ENCODE results near the gene HMG20A. TPM values are rescaled to one million over a fixed set of nuclear protein-coding genes. Genes with fewer than 3 reads are reported as not detected.

The HMG20A gene
- total RNA-seq, 6 experiments from 2014 or later: 26.6 to 30.5 (median 28.3) TPM

GRCh38 chr15:77437264-77437663 lies 16.6 kb downstream of the HMG20A start:
- TF ChIP-seq CTCF (IDR thresholded peaks at IDR 0.05): no peak
- no peak overlapping the region for H3K4me3 Mint-ChIP-seq
- peaks cover 5% of the 10 kb centered on the region; the same call in 1 of the 2 replicates for H3K36me3 Mint-ChIP-seq (ENCODE audit: low read depth)
- no peak overlapping the region for H3K27ac Mint-ChIP-seq
- no peak for DNase-seq
- peaks cover 20% of the 10 kb centered on the region for H3K4me1 Mint-ChIP-seq (ENCODE audit: low read depth)
- H3K9me3 Mint-ChIP-seq: no peaks in the 10 kb centered on the region
- no peaks in the 10 kb centered on the region for H3K27me3 Mint-ChIP-seq (ENCODE audit: insufficient read depth)

- Mint-ChIP-seq H3K36me3 (ENCODE audit: low read depth) (peaks cover 5% of the 10 kb centered on the region; the same call in 1 of the 2 replicates), H3K9me3 (no peaks in the 10 kb centered on the region), H3K4me3 (no peak overlapping the region), H3K27ac (peak overlapping the region; percentile 47; the same call in 1 of the 2 replicates), H3K4me1 (ENCODE audit: low read depth) (peaks cover 20% of the 10 kb centered on the region), H3K27me3 (ENCODE audit: insufficient read depth) (no peaks in the 10 kb centered on the region)
- no peak for TF ChIP-seq CTCF (IDR thresholded peaks at IDR 0.05)
- DNase-seq: peak; percentile 80
These were observed 19.8 kb downstream of the HMG20A start for GRCh38 chr15:77440378-77440999.

GRCh38 chr15:77446840-77447390 lies 26.2 kb downstream of the HMG20A start:
- H3K9me3 Mint-ChIP-seq: no peaks in the 10 kb centered on the region
- H3K27me3 Mint-ChIP-seq (ENCODE audit: insufficient read depth): no peaks in the 10 kb centered on the region
- H3K27ac Mint-ChIP-seq: no peak overlapping the region
- peaks cover 2% of the 10 kb centered on the region; the same call in 1 of the 2 replicates for H3K4me1 Mint-ChIP-seq (ENCODE audit: low read depth)
- no peak for TF ChIP-seq CTCF (IDR thresholded peaks at IDR 0.05)
- peaks cover 11% of the 10 kb centered on the region for H3K36me3 Mint-ChIP-seq (ENCODE audit: low read depth)
- no peak for DNase-seq
- H3K4me3 Mint-ChIP-seq: no peak overlapping the region

- H3K27ac Mint-ChIP-seq: peak overlapping the region; percentile 93
- H3K9me3 Mint-ChIP-seq: no peaks in the 10 kb centered on the region
- H3K27me3 Mint-ChIP-seq (ENCODE audit: insufficient read depth): no peaks in the 10 kb centered on the region; the same call in 1 of the 2 replicates
- H3K4me1 Mint-ChIP-seq (ENCODE audit: low read depth): peaks cover 10% of the 10 kb centered on the region
- no peak for DNase-seq
- peaks cover 11% of the 10 kb centered on the region for H3K36me3 Mint-ChIP-seq (ENCODE audit: low read depth)
- no peak for TF ChIP-seq CTCF (IDR thresholded peaks at IDR 0.05)
- H3K4me3 Mint-ChIP-seq: no peak overlapping the region
These were observed 33.6 kb downstream of the HMG20A start for GRCh38 chr15:77454265-77454664.

GRCh38 chr15:77454951-77455350 lies 34.3 kb downstream of the HMG20A start:
- no peak for DNase-seq
- no peaks in the 10 kb centered on the region for H3K9me3 Mint-ChIP-seq
- peaks cover 7% of the 10 kb centered on the region for H3K36me3 Mint-ChIP-seq (ENCODE audit: low read depth)
- TF ChIP-seq CTCF (IDR thresholded peaks at IDR 0.05): no peak
- no peak overlapping the region for H3K4me3 Mint-ChIP-seq
- H3K27ac Mint-ChIP-seq: peak overlapping the region; percentile 93
- H3K27me3 Mint-ChIP-seq (ENCODE audit: insufficient read depth): no peaks in the 10 kb centered on the region; the same call in 1 of the 2 replicates
- H3K4me1 Mint-ChIP-seq (ENCODE audit: low read depth): peaks cover 10% of the 10 kb centered on the region
